A673 (cell line): ENCODE measurements around the gene PNPLA1.

Experiments
- CTCF ChIP-seq: fragments of 300-800, 200-600 bp; sonication (generic); conservative IDR thresholded peaks from 2 replicates; pipeline ENCODE4 v1.5.1; 2017; ENCODE audit warnings: low read depth, mild to moderate bottlenecking, antibody characterized with exemption, low read length, moderate library complexity, mixed read lengths
- EZH2 ChIP-seq: fragments of 200-600 bp; sonication (generic); IDR thresholded peaks from 2 replicates; pipeline ENCODE4 v1.6.1; 2017; ENCODE audit warnings: borderline replicate concordance, low read depth, mild to moderate bottlenecking, mixed read lengths, antibody characterized with exemption, low read length; ENCODE audit not compliant: poor library complexity, severe bottlenecking

GRCh38 chr6:36223706-36224105 is 46.2 kb upstream of the PNPLA1 start:
- TF ChIP-seq CTCF, result no peak
- TF ChIP-seq EZH2, result no peak
